Vagina (tissue), 2 donors: Measurements from ENCODE around the gene GRAMD2A.

ENCODE experiments used
- CTCF ChIP-seq, 3 experiments: fragments of 450-650 bp in 2 of 3; fragments of 200-600 bp in 1 of 3; sonication (generic) in 1 of 3; IDR thresholded peaks; one replicate each; pipeline ENCODE4 v1.5.1; 2017 to 2019; ENCODE audit warnings: antibody characterized with exemption in 3 of 3, mild to moderate bottlenecking in 2 of 3, moderate library complexity in 2 of 3
- POLR2A ChIP-seq, 2 donors: fragments of 450-650 bp; IDR thresholded peaks; one replicate each; pipeline ENCODE4 v1.6.1; 2017; ENCODE audit warnings: antibody characterized with exemption in 2 of 2, mild to moderate bottlenecking in 2 of 2, moderate library complexity in 2 of 2

GRCh38 chr15:72205273-72205672 is 7.7 kb upstream of the GRAMD2A start:
- no peak for TF ChIP-seq CTCF (IDR thresholded peaks at IDR 0.05)
- no peak for TF ChIP-seq POLR2A (IDR thresholded peaks at IDR 0.05)
